HepG2 (cell line): ENCODE measurements around the gene SLC41A3. TPM values are rescaled to one million over a fixed set of nuclear protein-coding genes. Genes with fewer than 3 reads are reported as not detected.

Experiments
- CREB1 ChIP-seq, 2 experiments: fragments of 450-650 bp in 1 of 2; IDR thresholded peaks; 2 replicates each; pipeline ENCODE4 v1.6.1; 2016 to 2017; ENCODE audit warnings: control low read depth in 1 of 2, mild to moderate bottlenecking in 1 of 2, missing compliant biosample characterization in 1 of 2, missing genetic modification characterization in 1 of 2
- CREBL2 ChIP-seq: sonication (generic); formaldehyde crosslinking; IDR thresholded peaks from 2 replicates; pipeline ENCODE4 v1.8.1; 2023; ENCODE audit warnings: missing genetic modification reagents, mild to moderate bottlenecking, borderline replicate concordance
- DNMT3B ChIP-seq: conservative IDR thresholded peaks from 2 replicates; pipeline ENCODE4 v1.6.1; 2016; ENCODE audit warnings: missing biosample characterization, control low read depth
- HDAC2 ChIP-seq: sonication (generic); formaldehyde crosslinking; IDR thresholded peaks from 2 replicates; pipeline ENCODE4 v1.4.0; 2020; ENCODE audit warnings: missing genetic modification reagents
- HNRNPLL ChIP-seq: fragments of 200-400 bp; formaldehyde crosslinking; IDR thresholded peaks from 2 replicates; pipeline ENCODE4 v1.6.1; 2017; ENCODE audit warnings: mild to moderate bottlenecking, low read depth, low read length; ENCODE audit not compliant: poor library complexity, severe bottlenecking
- HNRNPUL1 ChIP-seq: fragments of 200-400 bp; formaldehyde crosslinking; IDR thresholded peaks from 2 replicates; pipeline ENCODE4 v1.6.1; 2017; ENCODE audit warnings: low read depth, mild to moderate bottlenecking, low read length, moderate library complexity
- MZF1 ChIP-seq: sonication (generic); formaldehyde crosslinking; IDR thresholded peaks from 2 replicates; pipeline ENCODE4 v1.8.1; 2023; ENCODE audit warnings: mild to moderate bottlenecking, missing genetic modification reagents, borderline replicate concordance
- NAIF1 ChIP-seq: sonication (generic); formaldehyde crosslinking; IDR thresholded peaks from 2 replicates; pipeline ENCODE4 v1.5.0; 2020; ENCODE audit warnings: mild to moderate bottlenecking, missing genetic modification reagents, borderline replicate concordance
- PRPF4 ChIP-seq: fragments of 200-400 bp; formaldehyde crosslinking; IDR thresholded peaks from 2 replicates; pipeline ENCODE4 v1.6.1; 2016; ENCODE audit warnings: low read length, low read depth; ENCODE audit not compliant: poor library complexity, severe bottlenecking
- TBX2 ChIP-seq: sonication (generic); formaldehyde crosslinking; IDR thresholded peaks from 2 replicates; pipeline ENCODE4 v1.5.0; 2020; ENCODE audit warnings: missing genetic modification reagents, mild to moderate bottlenecking, borderline replicate concordance
- ZBTB40 ChIP-seq, 2 experiments: fragments of 450-650 bp in 1 of 2; sonication (generic) in 1 of 2; formaldehyde crosslinking in 1 of 2; IDR thresholded peaks; 2 replicates each; pipeline versions ENCODE4 v1.6.1 to v1.8.0; 2016 to 2022; ENCODE audit warnings: antibody characterized with exemption in 1 of 2, mild to moderate bottlenecking in 1 of 2, missing genetic modification reagents in 1 of 2
- ZNF576 ChIP-seq: sonication (generic); formaldehyde crosslinking; IDR thresholded peaks from 2 replicates; pipeline ENCODE4 v1.4.0; 2020; ENCODE audit warnings: mild to moderate bottlenecking, missing genetic modification reagents
- ZNF678 ChIP-seq: sonication (generic); formaldehyde crosslinking; IDR thresholded peaks from 2 replicates; pipeline ENCODE4 v1.4.0; 2020; ENCODE audit warnings: mild to moderate bottlenecking, missing genetic modification reagents
- ZNF746 ChIP-seq: sonication (generic); formaldehyde crosslinking; IDR thresholded peaks from 2 replicates; pipeline ENCODE4 v1.8.0; 2022; ENCODE audit warnings: mild to moderate bottlenecking, missing genetic modification reagents
- ZUFSP ChIP-seq: sonication (generic); formaldehyde crosslinking; IDR thresholded peaks from 2 replicates; pipeline ENCODE4 v1.9.0; 2021; ENCODE audit warnings: missing genetic modification reagents, mild to moderate bottlenecking, borderline replicate concordance
- polyA plus RNA-seq, 8 experiments: library from polyadenylated mRNA; depleted of rRNA in 3 of 8; stranded (reverse) in 7 of 8; unstranded in 1 of 8; fragments of >200 nt; fragmentation: Illumina TruSeq in 4 of 8; extraction: Trizol in 4 of 8; gene quantifications; 2 replicates each; pipeline versions ENCODE4 v1.2.1 to v1.2.3, GENCODE V29; 2011 to 2016; ENCODE audit warnings: low read depth in 4 of 8, missing spikeins in 1 of 8, mixed read lengths in 1 of 8; ENCODE audit not compliant: insufficient read depth in 1 of 8
- total RNA-seq, 5 experiments: library from RNA; depleted of rRNA; stranded (reverse); fragments of >200 nt; fragmentation: Illumina TruSeq; extraction: Trizol; gene quantifications; 2 replicates each; pipeline ENCODE4 v1.2.3, GENCODE V29; 2016; ENCODE audit warnings: low read depth in 1 of 5

SLC41A3 gene
- total and polyA plus RNA-seq, 2 of the 13 experiments (the other 11 are each of a cell fraction or from before 2014, with no cell fraction given) = 26.0 to 71.1 TPM

- TF ChIP-seq ZBTB40 (IDR thresholded peaks at IDR 0.05) (no peak), ZBTB40 (CRISPR knock-in tag; IDR thresholded peaks at IDR 0.05) (peak; percentile 47; the same call in 1 of the 2 replicates), TBX2 (peak; percentile 48; the same call in 1 of the 2 replicates), ZNF678 (CRISPR knock-in tag) (no peak), DNMT3B (no peak), ZNF746 (no peak), PRPF4 (no peak), HNRNPUL1 (no peak), HNRNPLL (peak; percentile 43), CREBL2 (CRISPR knock-in tag) (no peak), ZUFSP (CRISPR knock-in tag) (no peak), CREB1 (IDR thresholded peaks at IDR 0.05) (no peak), CREB1 (CRISPR knock-in tag; IDR thresholded peaks at IDR 0.05) (no peak; the same call in 1 of the 2 replicates), MZF1 (CRISPR knock-in tag) (no peak), ZNF576 (CRISPR knock-in tag) (no peak), HDAC2 (CRISPR knock-in tag) (no peak), NAIF1 (CRISPR knock-in tag) (no peak)
These were observed 93.5 kb downstream of the SLC41A3 start (continued) for GRCh38 chr3:125990253-125990970.
